Adipocyte (in vitro differentiated cells): ENCODE results near the gene DUSP10.
A peak's percentile ranks its signal among the peaks of the same experiment; 100 is the strongest.

ENCODE experiments used
- DNase-seq: peaks from one replicate; pipeline ENCODE4 v3.0.0-alpha.2; 2015; ENCODE audit warnings: low read depth
- H3K27me3 ChIP-seq: replicated peaks from 2 replicates; pipeline ENCODE4 v1.7.0; 2013; ENCODE audit warnings: mild to moderate bottlenecking, low read length, moderate library complexity; ENCODE audit not compliant: control insufficient read depth, insufficient read depth
- H3K36me3 ChIP-seq: 2 replicates; pipeline ENCODE4 v1.7.0; 2013; ENCODE audit warnings: low read length, mild to moderate bottlenecking, moderate library complexity; ENCODE audit not compliant: control insufficient read depth, insufficient read depth, severe bottlenecking
- H3K4me1 ChIP-seq: 2 replicates; pipeline ENCODE4 v1.7.0; 2013; ENCODE audit warnings: mild to moderate bottlenecking, low read length, moderate library complexity; ENCODE audit not compliant: control insufficient read depth, insufficient read depth
- H3K4me3 ChIP-seq: 2 replicates; pipeline ENCODE4 v1.7.0; 2013; ENCODE audit warnings: mild to moderate bottlenecking, low read length, moderate library complexity
- H3K9ac ChIP-seq: 2 replicates; pipeline ENCODE4 v1.7.0; 2013; ENCODE audit warnings: mild to moderate bottlenecking, low read length, moderate library complexity
- H3K9me3 ChIP-seq: 2 replicates; pipeline ENCODE4 v1.7.0; 2013; ENCODE audit warnings: mild to moderate bottlenecking, low read length, moderate library complexity; ENCODE audit not compliant: control insufficient read depth

DUSP10 gene

DNA sequence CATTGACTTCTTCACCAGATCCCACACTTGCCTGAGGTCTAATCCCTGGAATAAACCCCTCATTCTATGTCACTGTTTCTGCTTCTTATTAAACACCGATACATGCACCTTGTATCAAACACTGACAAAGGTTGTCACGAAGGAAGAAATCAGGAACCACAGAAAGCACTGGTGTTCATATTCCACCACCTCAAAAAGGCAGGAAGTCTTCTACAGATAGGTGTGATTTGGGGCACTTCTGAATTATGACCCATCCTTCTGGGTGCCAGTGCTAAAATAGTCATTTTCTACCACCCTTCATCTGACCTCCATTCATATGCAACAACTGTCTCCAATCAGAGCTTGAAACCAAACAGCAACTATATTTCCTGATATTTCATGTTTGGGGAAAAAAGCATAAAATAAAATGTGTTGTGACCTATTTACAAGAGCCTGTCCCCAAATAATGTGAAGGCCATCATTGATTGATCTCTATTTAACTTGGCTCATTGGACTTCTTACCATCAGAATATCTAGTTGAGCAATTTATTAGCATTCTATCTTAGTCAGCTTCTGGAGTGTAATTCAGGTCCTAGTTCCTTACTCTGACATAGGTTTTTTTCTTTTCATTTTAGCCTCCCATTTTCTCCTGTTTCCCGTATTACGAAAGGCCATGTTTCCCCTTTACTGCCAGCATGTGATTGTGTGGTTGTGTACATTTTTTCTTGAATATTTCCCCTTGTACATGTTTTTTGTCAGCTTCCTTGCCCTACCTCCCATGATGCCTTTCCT is 43.1 kb downstream of the DUSP10 start:
- H3K9me3 ChIP-seq: no peaks in the 10 kb centered on the region
- peaks cover 34% of the 10 kb centered on the region for H3K4me1 ChIP-seq
- peaks cover 42% of the 10 kb centered on the region for H3K36me3 ChIP-seq
- H3K4me3 ChIP-seq: no peak overlapping the region
- peak; percentile 44 for DNase-seq
- H3K27me3 ChIP-seq: no peaks in the 10 kb centered on the region
- no peak overlapping the region for H3K9ac ChIP-seq

DNA sequence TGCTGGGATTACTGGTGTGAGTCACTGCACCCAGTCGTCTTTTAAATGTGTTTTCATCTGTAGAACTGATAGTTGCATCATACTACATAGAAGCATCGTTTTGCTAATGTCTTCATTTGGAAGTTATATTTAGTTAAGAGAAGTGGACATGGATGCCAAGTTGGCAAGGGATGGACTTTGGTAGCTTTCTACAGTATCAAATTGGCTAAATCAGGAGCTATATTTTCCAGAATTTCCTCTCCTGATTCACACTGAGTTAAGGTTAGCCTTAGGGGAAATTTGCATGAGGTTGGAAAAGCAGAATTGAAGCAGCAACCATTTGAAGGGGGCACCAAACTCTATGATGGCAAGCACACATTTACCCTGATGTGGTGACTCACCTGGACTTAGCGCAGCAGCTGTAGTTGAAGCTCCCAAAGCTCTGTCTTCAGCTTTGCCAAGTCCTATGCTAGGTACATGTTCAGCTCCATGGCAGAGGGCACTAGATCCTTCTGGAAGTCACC is 43.9 kb downstream of the DUSP10 start:
- Histone ChIP-seq H3K9ac (no peak overlapping the region), H3K27me3 (no peaks in the 10 kb centered on the region), H3K4me1 (peaks cover 31% of the 10 kb centered on the region), H3K36me3 (peaks cover 34% of the 10 kb centered on the region), H3K9me3 (peaks cover 7% of the 10 kb centered on the region), H3K4me3 (no peak overlapping the region)
- DNase-seq: no peak

DNA sequence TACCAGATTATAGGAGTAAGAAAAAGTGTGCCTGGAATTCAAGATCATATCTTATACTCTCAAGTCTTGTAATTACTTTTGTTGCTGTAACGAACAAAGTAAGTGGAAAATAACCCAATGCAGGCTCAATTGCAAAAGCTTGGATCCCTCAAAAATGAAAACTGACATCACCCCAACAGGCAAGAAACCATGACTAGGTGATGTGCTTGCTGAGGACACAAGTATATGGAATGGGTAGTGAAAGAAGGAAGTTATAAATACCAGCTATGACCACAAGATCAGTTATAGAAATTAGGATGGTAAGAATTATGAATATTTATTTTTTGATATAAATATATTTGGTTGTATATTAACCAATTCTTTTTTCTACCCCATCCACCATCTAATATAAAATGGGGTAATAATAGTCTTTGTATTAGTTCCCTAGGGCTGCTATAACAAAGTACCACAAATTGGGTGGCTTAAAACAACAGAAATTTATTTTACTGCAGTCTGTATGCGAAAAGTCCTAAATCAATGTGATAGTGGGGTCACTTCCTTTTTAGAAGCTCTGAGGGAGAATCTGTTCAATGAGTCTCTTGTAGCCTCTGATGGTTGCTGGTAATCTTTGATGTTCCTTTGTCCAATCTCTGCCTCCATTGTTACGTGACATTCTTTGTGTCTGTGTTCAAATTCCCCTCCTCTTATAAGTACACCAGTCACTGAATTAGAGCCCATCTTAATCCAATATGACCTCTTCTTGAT is 45.0 kb downstream of the DUSP10 start:
- no peak overlapping the region for H3K9ac ChIP-seq
- H3K4me3 ChIP-seq: no peak overlapping the region
- no peak for DNase-seq
- H3K4me1 ChIP-seq: peaks cover 31% of the 10 kb centered on the region
- H3K9me3 ChIP-seq: peaks cover 7% of the 10 kb centered on the region
- H3K27me3 ChIP-seq: no peaks in the 10 kb centered on the region
- peaks cover 23% of the 10 kb centered on the region for H3K36me3 ChIP-seq

DNA sequence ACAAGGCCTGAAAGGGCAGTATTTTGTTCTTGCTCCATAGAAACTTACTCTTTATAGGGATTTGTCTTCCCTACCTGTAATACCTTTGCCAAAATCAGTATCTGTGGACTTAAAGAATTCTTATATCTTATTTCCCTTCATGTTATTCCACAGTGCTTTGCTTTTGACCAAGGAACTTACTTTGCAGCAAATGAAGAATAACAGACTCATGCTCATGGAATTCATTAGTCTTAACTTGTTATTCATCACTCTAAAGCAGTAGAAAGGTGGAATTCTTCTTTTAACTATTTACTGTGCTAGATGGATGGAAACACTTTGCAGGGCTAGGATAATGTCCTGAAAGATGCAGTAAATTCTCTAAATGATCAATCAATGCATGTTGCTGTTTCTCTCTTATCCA is 45.9 kb downstream of the DUSP10 start:
- peak; percentile 36 for DNase-seq
- Histone ChIP-seq H3K4me1 (peaks cover 31% of the 10 kb centered on the region), H3K27me3 (no peaks in the 10 kb centered on the region), H3K9ac (no peak overlapping the region), H3K36me3 (peaks cover 15% of the 10 kb centered on the region), H3K9me3 (peaks cover 7% of the 10 kb centered on the region), H3K4me3 (no peak overlapping the region)

DNA sequence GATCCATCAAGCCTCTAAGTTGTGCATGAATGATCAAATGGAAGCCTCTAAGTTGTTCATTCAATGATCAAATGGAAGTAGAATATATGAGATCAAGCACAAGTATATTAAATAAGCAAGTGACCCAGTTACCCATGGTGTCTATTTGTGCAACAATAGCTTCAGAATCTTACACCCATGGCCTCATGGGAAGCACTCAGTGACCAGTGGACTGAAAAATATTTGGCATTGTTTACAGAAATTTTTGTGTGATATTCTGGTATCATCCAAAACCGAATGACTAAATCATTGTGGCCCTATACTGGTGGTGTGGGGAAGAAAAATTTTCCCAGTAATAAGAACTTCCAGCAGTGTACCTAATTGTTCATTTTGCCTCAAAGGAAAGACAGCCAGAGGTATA is 46.6 kb downstream of the DUSP10 start:
- peaks cover 31% of the 10 kb centered on the region for H3K4me1 ChIP-seq
- DNase-seq: no peak
- no peak overlapping the region for H3K9ac ChIP-seq
- H3K36me3 ChIP-seq: peaks cover 10% of the 10 kb centered on the region
- H3K27me3 ChIP-seq: no peaks in the 10 kb centered on the region
- no peak overlapping the region for H3K4me3 ChIP-seq
- peaks cover 7% of the 10 kb centered on the region for H3K9me3 ChIP-seq

DNA sequence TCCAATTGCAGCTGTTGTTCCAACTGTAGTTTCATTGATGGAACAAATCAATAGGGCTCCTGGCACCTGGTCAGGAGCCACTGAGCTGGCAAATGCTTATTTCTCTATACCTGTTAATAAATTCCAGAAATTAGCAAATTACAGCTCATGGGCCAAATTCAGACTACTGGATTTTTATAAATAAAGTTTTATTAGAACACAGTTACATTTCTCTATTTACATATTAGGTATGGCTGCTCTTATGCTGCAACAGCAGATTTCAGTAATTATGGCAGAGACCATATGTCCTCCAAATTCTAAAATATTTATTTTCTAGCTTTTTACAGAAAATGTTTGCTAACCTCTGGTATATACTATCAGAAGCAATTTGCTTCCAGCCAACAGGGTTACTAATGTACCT is 47.8 kb downstream of the DUSP10 start:
- Histone ChIP-seq H3K27me3 (no peaks in the 10 kb centered on the region), H3K9ac (no peak overlapping the region), H3K36me3 (peaks cover 1% of the 10 kb centered on the region), H3K4me3 (no peak overlapping the region), H3K4me1 (peaks cover 23% of the 10 kb centered on the region), H3K9me3 (peaks cover 7% of the 10 kb centered on the region)
- DNase-seq: no peak

DNA sequence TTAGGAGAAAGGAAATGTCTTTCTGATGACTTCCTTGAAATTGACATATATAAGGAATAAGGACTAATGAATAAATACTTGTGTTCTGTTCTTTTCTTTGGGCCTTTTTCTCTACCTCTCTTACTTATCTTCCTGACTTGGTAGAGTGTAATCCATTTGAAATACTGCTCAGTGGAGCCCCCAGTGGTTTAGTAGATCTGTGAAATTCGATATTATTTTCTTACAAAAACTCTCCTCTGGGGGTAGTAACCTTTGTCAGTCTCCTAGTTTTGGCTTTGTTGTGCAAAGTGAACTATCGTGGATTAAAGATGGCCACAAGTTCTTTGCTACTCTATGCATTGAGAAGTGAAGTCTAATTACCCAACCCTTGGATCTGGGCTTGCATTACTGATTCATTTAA is 48.8 kb downstream of the DUSP10 start:
- H3K4me3 ChIP-seq: no peak overlapping the region
- no peak for DNase-seq

DNA sequence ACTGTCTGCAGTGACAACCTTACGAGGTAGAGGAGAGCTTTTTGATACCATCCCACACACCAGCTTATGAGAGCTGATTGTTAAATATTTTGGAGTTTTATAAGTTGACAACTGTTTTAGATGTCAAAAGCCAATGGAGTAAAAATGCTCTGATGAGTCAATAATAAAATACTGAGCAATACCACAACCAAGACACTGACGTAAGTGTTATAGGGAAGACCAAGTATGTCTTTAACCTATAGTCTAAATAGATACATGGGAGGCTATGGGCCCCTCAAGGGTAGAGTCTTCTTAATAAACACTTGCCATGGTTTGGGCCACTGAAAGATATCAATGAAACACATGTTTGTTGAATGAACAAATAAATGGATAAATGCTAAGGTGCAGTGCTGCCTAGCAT is 49.2 kb downstream of the DUSP10 start:
- Histone ChIP-seq H3K9me3 (peaks cover 7% of the 10 kb centered on the region), H3K27me3 (no peaks in the 10 kb centered on the region), H3K9ac (no peak overlapping the region), H3K36me3 (no peaks in the 10 kb centered on the region), H3K4me1 (peaks cover 12% of the 10 kb centered on the region), H3K4me3 (no peak overlapping the region)
- DNase-seq: no peak

More for the DNA sequence above, 48.8 kb downstream of the DUSP10 start:
- Histone ChIP-seq H3K4me1 (peaks cover 14% of the 10 kb centered on the region), H3K9ac (no peak overlapping the region), H3K9me3 (peaks cover 7% of the 10 kb centered on the region), H3K27me3 (no peaks in the 10 kb centered on the region), H3K36me3 (no peaks in the 10 kb centered on the region)

DNA sequence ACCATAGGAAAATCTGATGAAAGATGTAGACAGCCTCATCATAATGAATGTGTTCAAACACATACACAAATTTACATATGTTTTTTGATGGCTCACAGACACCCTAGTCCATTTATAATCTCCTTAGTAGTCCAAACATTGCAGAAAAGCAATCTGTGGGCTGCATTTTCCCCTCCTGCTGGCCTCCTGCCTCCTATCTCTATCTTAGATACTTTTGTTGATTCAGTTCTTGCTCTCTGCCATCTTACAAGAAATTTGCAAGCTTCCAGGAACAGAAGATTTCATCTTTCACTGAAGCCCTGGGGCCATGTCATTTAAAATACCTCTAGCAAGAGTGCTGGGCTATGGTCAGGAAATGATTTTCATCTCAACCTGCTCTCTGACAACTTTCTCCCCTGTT is 50.6 kb downstream of the DUSP10 start:
- no peaks in the 10 kb centered on the region for H3K27me3 ChIP-seq
- H3K4me3 ChIP-seq: no peak overlapping the region
- H3K36me3 ChIP-seq: no peaks in the 10 kb centered on the region
- H3K9ac ChIP-seq: no peak overlapping the region
- no peak for DNase-seq
- H3K4me1 ChIP-seq: peaks cover 8% of the 10 kb centered on the region
- peaks cover 7% of the 10 kb centered on the region for H3K9me3 ChIP-seq

DNA sequence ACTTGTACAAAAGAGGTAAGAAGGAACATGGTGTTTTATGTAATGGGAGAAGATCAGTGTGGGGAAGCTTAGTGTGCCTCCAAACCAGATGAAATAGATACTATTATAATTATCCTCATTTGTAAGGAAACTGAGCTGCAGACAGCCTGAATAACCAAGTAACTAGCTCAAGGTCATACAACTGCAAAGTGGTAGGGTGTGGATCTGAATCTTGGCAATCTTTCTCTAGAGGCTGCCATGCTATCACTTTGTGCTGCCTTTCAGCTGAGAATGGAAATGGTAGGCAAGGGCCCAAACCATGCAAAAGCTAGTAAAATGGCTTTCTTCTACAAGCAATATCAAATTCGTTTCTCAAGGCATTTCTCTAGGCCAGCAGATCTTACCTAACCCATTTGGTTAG is 51.0 kb downstream of the DUSP10 start:
- H3K9me3 ChIP-seq: peaks cover 7% of the 10 kb centered on the region
- DNase-seq: no peak
- no peaks in the 10 kb centered on the region for H3K27me3 ChIP-seq
- H3K4me1 ChIP-seq: peaks cover 4% of the 10 kb centered on the region
- no peak overlapping the region for H3K9ac ChIP-seq
- H3K36me3 ChIP-seq: no peaks in the 10 kb centered on the region
- no peak overlapping the region for H3K4me3 ChIP-seq

DNA sequence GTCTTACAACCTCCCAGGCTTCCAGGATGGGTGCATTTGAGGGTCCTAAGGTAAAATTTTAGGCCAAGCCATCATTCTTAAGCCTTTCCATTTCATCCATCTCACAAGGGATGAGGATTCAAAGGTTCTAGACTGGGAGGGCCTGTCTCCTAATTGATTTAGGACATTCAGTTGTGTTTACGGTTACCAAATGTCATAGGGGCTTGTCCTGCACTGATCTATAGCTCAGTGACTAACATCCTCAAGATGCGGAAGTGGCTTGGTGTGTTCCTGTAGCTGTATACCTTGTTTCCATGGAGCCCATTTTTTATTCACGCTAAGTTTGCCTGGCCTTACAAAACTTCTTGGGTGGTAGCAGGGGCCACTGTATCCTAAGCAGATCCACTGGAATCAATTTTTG is 52.8 kb downstream of the DUSP10 start:
- peaks cover 7% of the 10 kb centered on the region for H3K9me3 ChIP-seq
- peaks cover 3% of the 10 kb centered on the region for H3K4me1 ChIP-seq
- no peaks in the 10 kb centered on the region for H3K36me3 ChIP-seq
- no peak overlapping the region for H3K4me3 ChIP-seq
- no peak overlapping the region for H3K9ac ChIP-seq
- no peaks in the 10 kb centered on the region for H3K27me3 ChIP-seq
- DNase-seq: no peak
